ENCODE data around the gene ANKMY1.

- TF ChIP-seq CTCF (IDR thresholded peaks at IDR 0.05; ENCODE audit: poor library complexity) (no peak), EZH2 (IDR thresholded peaks at IDR 0.05; ENCODE audit: borderline replicate concordance) (no peak), EZH2phosphoT487 (IDR thresholded peaks at IDR 0.05; ENCODE audit: low read depth, severe bottlenecking, unreplicated experiment) (no peak)
Observed at GRCh38 chr2:240590681-240591111, 32.9 kb upstream of the ANKMY1 start.

Measured in hepatocyte (in vitro differentiated cells).